ENCODE data around the gene CASK.
A peak's percentile ranks its signal among the peaks of the same experiment; 100 is the strongest.

The CASK gene

GRCh38 chrX:41502004-41502403 lies 421.4 kb downstream of the CASK start:
- no peak for DNase-seq

DNA sequence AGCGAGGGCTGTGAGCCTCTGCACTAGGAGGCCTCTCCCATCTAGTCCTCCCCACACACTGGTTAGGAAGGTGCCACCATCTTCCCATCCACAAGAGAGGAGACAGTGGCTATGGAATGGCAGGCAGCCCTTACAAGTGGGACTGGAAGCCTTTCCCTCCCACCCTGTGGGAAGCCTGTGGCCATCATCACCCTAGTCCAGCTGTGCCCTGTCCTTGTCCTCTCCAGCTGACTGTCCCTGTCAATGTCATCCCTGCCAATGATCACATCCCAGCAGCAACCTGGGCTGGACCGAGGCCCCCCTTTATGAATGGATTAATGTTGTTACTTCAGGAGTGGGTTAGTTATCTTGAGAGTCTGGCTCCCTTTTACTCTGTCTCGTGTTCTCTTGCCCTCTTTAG lies 423.4 kb downstream of the CASK start:
- no peak for DNase-seq

- DNase-seq, result no peak
These were observed 424.2 kb downstream of the CASK start for GRCh38 chrX:41499195-41499594.

- no peak for DNase-seq
These were observed 431.9 kb downstream of the CASK start for GRCh38 chrX:41491267-41492004.

DNA sequence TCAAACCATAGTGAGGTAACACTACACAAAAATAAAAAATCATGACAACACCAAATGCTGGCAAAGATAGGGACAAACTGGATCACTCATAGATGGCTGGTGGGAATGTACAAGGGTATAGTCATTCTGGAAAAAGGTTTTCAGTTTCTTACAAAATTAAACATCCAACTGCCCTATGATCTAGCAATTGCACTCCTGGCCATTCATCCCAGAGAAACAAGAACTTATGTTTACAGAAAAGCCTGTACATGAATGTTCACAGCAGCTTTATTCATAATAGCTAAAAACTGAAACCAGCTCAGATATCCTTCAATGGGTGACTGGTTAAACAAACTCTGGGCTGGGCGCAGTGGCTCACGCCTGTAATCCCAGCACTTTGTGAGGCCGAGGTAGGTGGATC lies 432.9 kb downstream of the CASK start:
- DNase-seq, result no peak

GRCh38 chrX:41482154-41482850 lies 441.1 kb downstream of the CASK start:
- no peak for DNase-seq

GRCh38 chrX:41481264-41482109 lies 441.9 kb downstream of the CASK start:
- peak; percentile 41 for DNase-seq

- DNase-seq, result no peak
These were observed 442.7 kb downstream of the CASK start for GRCh38 chrX:41480508-41481260.

GRCh38 chrX:41478381-41478911 lies 444.9 kb downstream of the CASK start:
- DNase-seq, result peak; percentile 52

DNA sequence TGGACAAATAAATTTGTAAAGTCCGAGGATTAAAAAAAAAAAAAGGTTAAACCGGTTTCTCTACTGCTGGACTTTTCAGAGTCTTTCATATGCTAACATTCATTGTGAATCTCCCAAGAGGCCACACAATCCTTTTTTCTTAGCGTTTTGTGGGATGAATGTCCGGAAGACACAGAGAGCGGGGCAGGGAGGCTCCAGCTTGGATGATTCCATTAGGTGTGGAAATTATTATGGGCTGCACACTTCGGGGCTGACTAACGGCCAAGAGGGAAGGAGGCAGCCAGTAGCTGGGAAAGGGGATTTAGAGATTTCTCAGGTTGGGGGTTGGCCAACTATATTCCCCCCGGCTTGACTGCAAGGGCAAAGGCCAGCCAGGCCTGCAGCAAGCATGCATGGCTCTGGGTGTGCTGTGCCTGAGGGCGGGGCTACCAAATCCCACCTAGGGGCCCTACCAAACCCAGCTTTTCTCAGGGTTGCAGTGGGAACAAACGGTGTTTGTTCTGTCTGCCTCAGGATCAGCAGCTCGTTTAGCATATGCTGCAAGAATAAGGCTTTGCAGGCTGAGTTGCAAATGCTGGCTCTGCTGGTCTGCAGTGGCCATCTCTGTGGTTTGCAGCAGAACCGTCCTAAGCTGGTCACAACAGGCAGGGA lies 447.6 kb downstream of the CASK start:
- no peak for DNase-seq

DNA sequence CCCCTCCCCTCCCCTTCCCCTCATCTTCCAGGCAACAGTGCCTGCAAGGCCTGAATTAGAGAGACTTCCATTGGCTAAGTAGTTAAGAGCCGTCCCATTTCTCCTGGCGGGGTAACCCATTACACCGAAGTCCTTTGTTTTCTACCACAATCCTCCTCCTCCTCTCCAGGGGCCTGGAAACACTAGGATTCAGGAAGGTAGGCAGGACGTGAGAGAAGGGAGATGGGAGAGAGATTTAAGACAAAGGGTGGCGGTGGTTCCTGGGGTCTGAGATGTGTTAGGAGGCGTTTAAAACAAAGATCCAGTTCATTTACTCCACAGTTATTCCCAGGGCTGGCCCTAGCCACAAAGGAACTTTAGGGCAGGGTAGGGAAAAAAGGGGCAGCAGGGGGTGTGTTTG lies 448.2 kb downstream of the CASK start:
- DNase-seq, result no peak

- DNase-seq, result no peak
These were observed 448.6 kb downstream of the CASK start for GRCh38 chrX:41474726-41475100.

DNA sequence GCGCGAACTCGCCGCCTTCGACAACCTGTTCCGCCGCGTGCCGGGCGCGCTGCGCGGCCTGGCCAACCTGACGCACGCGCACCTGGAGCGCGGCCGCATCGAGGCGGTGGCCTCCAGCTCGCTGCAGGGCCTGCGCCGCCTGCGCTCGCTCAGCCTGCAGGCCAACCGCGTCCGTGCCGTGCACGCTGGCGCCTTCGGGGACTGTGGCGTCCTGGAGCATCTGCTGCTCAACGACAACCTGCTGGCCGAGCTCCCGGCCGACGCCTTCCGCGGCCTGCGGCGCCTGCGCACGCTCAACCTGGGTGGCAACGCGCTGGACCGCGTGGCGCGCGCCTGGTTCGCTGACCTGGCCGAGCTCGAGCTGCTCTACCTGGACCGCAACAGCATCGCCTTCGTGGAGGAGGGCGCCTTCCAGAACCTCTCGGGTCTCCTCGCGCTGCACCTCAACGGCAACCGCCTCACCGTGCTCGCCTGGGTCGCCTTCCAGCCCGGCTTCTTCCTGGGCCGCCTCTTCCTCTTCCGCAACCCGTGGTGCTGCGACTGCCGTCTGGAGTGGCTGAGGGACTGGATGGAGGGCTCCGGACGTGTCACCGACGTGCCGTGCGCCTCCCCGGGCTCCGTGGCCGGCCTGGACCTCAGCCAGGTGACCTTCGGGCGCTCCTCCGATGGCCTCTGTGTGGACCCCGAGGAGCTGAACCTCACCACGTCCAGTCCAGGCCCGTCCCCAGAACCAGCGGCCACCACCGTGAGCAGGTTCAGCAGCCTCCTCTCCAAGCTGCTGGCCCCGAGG lies 449.2 kb downstream of the CASK start:
- no peak for DNase-seq

DNA sequence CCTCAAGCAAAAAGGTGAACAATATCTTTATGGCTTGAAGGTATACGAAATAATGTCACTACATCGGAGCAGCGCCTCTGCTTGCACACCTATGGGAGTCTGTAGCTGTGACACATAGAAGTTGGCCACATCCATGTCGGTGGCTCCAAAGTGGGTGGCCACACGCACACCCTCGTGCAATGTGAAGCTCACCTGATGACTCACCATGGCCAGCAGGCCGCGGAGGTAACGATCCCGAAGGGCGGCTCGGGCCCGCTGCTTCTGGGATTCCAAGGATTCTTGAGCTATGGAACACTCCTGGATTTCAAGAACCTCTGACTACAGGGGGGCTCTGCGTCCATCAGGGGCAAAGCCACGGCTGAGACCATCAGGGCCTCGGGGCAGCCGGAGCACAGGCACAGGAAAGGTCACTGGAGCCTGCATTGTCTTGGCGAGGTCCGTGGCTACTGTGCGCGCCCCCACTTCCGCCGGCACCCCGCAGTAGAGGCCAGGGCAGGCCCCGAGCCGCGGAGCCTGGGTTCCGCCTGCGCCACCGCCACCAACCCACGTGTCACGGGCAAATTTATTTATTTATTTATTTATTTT lies 451.0 kb downstream of the CASK start:
- no peak for DNase-seq

GRCh38 chrX:41471786-41472185 lies 451.6 kb downstream of the CASK start:
- DNase-seq, result no peak

GRCh38 chrX:41470706-41471105 lies 452.6 kb downstream of the CASK start:
- DNase-seq, result no peak

GRCh38 chrX:41468647-41469323 lies 454.6 kb downstream of the CASK start:
- DNase-seq, result no peak

Measured in activated CD4-positive, alpha-beta T cell treated with anti-CD3 and anti-CD28 coated beads, Interleukin-2, Interleukin-6, amounts not matched to agents 100 ng/mL and 50 ng/mL, durations not matched to agents 16 hours and 8 hours (primary cell).